ENCODE data around the gene SIVA1.
"Not testable (repeated sequence)": the region's sequence is repeated elsewhere in the genome, so short reads cannot be mapped to it uniquely, and the experiment has no call there.

Gene SIVA1

DNA sequence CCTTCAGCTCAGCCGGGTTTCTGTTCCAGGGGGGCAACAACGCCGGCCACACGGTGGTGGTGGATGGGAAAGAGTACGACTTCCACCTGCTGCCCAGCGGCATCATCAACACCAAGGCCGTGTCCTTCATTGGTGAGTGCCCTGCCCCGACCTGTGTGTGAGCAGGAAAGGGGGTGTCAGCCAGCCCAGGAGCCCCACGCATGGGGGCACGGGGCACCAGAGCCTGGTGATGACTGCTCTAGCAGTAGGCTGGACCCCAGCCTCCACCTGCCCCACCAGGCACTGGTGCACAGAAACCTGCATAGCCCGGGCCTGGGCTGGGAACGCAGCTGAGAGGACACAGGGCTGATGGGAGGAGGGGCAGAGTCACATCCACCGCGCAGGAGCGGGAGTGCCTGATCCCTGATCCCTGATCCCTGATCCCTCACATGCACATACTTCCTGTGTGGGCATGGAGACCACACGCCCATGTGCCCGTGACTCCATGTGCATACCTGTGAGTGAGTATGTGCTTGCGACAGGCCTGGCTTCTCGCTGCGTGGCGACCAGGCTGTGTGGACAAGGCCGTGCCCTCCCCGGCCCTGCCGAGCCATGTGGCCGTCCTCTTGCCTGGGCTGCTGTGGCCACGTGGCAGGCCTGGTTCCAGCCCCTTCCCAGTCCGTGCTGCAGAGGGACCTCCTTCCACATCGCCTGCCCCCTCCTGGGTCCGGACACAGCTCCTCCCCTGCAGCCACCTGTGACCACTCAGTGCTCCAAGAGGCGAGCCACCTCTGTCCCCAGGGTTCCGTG lies 17.8 kb upstream of the SIVA1 start:
- no peak for DNase-seq (ENCODE audit: low read depth)

DNA sequence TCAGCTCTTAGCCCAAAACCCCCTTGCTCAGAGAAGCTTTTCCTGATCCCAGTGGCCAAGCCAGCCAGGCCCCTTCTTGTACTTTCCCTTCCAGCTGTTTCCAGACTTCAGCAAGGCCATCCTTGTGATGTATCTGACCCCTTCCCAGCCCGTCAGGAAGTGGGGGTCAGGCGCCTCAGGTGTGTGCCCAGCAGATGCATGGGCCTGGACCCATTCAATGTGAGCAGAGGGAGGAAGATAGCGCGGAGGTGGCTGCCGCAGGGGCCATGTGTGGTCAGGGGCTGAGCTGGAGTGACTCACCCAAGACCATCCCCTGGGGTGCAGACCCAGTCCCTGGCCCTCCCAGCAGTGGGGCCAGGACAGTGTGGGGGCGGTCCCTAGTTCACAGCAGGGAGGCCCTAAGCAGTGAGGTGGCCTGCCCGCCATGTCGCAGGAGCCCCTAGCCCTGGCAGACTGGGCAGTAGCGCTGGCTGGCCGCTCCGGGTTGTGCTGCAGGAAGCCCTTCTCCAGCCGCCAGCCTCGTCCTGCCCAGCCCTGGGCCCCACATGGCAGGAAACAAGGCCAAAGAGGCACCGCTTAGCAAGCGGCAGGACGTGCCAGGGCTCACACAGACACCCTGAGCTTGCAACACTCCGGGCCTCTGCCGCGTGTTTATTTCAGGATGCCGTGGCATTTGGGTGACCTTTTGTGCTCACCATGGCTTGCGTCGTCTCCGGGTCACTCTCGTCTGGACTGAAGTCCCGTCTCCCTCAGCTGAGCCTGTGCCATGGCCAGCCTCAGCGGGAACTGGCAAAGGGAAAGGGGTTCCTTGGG lies 16.9 kb upstream of the SIVA1 start:
- no peak for DNase-seq (ENCODE audit: low read depth)

DNA sequence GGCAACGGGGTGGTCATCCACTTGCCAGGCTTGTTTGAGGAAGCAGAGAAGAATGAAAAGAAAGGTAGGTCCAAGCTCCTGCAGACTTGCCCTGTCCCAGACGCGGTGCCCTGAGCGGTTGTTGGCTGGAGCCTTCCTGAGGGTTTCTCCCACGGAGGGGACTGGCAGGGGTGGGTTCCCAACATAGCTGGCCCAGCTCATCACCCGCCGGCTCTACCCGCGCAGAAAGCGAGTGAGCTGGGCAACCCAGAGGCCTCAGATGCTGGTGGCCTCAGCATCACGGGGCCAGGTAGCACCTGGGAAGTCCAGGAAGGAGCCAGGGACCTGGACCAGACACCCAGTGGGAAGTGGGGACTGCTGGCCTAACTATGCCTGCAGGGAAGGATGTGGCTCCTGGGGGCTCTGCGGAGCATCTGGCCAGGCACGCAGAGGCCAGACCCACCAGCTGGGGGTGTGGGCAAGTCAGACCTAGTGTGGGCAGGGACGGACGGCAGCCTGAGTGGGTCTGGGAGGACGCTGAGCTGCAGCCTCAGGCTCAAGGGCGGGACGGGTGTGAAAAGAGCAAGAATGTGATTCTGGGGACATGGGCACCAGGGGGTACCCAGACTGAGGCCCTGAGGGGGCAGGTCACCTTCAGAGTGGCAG lies 14.4 kb upstream of the SIVA1 start:
- DNase-seq (ENCODE audit: low read depth), result no peak

DNA sequence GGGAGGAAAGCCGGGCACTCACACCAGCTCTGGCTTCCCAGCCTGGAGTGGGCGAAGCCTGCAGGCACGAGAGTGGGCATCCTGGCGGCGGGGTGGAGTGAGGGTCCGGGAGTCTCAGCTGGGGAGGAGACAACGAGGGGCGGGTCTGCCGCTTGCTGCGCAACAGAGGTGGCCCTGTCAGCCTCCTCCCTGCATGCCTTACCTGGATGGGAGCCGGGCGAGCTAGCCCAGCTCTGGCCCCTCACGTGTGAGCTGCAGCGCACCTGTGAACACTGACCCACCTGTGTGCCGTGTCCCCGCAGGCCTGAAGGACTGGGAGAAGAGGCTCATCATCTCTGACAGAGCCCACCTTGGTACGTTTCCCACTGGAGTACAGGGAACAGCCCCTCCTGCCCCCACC lies 13.9 kb upstream of the SIVA1 start:
- no peak for DNase-seq (ENCODE audit: low read depth)

DNA sequence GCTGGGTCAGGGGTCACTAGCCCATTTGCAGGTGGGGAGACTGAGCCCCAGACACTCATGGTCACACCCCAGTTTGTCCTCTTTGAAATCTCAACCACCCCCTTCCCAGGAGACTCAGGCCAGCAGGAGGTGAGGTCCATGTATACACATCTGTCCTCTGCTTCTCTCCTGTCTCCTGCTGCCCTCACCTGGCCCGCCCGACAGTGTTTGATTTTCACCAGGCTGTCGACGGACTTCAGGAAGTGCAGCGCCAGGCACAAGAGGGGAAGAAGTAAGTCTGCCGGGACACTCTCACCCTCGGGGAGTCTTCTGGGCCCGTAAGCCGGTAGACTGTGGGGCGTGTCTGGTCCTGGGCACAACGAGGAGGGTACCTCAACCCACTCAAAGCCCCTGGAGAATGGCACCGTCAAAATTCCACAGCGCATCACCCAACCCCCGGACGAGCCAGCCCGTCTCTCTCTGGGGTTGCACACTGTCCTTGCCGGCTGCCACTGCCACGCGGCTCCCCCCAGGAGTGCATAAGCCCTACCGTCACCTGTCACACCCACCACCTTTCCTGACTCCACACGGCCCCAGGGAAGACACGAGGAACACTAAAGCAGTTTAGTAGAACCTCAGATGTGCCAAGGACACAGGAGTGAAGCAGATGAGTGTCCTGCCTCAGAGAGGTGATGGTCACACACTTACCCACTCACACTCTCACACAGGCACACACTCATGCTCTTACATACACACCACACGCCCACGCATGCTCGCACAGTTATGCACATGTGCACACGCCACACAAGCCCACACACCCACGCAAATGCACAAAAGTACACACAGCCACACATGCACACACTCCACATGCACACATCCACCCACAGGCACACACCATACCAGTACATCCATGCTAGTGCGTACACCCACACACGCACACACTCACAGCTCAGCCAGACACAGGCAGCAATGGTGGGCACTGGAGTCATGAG lies 13.1 kb upstream of the SIVA1 start:
- DNase-seq (ENCODE audit: low read depth), result no peak

DNA sequence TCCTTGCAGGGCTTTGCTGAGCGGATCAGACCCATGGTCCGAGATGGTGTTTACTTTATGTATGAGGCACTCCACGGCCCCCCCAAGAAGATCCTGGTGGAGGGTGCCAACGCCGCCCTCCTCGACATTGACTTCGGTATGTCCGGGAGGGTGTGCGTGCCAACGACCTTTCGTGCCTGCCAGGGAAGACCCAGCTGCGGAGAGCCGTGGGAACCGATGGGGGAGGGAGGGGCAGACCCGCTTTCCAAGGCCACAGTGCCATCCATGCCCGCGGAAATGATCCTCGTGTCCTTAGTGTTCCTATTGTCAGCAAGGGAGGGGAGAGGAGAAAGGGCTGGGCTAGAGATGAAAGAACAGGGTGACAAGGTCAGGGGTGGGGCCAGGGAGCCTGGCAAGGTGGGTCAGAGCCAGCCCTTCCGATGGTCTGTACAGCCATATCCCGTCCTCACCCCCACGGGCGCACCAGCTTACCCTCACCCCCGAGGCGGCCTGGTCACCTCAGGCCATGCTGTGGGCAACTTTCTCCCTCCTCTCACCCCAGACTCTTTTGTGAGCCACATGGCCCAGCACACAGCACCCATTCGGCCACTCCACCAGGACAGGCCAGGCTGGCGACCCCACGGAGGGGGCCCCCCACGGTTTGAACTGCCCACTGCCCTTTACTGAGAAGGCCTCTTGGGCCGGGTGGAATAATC lies 11.7 kb upstream of the SIVA1 start:
- DNase-seq (ENCODE audit: low read depth), result no peak

DNA sequence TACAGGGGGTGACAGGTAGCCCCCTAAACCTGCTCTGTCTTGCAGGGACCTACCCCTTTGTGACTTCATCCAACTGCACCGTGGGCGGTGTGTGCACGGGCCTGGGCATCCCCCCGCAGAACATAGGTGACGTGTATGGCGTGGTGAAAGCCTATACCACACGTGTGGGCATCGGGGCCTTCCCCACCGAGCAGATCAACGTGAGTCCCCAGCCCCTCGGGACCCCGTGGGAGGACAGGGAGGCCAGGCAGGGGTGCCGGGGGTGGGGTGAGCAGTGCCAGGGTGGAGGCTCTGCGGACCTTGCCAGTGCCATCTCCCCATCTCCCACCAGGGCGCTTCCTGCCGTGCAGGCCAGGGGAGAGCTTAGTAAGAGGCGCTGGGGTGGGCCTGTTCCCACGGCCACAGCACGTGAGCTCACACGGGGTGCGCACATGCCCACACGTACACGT lies 11.1 kb upstream of the SIVA1 start:
- DNase-seq (ENCODE audit: low read depth), result no peak

DNA sequence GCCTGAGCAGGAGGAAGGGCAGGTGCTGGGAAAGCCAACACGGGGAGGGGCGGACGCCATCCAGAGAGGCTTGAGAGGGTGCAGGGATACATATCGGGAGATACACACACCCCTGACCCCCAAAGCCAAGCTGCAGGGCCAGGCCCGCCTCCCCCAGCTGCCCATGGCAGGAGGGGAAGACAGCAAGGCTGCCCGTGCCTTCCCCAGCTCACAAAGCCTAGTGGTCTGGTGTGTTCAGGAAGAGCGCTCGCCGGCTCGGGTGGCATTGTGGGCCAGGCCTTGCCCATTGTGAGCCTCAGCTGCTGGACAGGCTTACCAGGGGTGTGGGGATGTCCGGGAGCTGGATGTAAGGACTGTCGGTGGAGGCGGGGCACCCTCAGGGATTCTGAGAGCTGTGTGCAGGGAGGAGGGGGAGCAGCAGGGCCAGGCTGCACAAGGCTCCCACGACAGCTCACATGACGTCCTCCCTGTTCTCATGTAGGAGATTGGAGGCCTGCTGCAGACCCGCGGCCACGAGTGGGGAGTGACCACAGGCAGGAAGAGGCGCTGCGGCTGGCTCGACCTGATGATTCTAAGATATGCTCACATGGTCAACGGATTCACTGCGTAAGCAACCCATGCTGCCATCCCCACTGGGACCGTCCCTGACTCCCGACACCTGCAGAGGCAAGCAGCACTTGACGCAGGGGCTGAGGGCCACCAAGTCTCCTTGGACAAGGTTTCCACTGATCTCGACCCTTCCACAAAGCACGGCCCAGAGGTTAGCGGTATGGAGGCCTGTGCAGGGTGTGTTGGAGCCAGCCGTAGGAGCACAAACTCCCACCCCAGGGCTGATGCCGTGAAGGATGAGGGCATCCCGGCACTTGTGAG lies 10.1 kb upstream of the SIVA1 start:
- no peak for DNase-seq (ENCODE audit: low read depth)

DNA sequence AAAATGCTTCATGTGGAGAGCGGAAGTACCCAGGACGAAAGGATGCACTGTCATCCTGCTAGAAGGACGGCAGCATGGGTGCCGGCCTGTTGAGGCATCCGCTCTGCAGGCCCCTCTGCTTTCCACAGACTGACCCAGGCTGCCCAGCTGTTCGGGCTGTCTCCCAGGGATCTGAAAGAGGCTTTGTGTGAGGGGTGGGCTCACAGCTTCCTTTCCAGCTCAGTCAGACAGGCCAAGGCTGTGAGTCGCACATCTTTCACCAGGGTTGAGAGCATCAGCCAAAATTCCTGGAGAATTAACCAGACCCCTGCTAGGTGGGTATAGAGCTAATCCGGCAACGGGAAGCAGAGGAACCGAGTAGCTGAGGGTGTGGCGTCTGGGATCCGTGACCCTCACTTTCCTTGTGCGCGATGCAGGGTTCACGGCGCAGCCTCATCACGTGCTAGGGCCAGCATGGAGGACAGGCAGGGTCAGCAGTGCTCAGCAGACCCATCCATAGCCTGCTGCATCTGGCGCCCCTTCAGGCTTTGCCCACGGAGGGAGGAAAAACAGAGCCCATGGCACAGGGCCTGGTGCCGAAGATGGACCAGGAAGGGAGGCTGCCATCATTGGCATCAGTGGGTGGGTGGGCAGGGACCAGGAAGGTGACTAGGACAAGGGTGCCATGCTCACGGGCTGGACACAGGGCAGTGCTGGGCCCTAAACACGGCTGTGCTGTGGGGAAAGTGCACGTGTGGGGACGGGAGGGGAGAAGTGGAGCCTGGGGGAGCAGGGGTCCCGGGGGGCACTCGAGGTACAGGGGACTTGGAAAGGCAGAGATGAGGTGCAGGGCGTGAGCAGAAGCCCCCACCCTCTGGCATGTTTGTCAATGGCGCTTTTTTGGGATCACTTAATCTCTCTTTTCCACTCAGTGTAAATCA lies 9.2 kb upstream of the SIVA1 start:
- no peak for DNase-seq (ENCODE audit: low read depth)

DNA sequence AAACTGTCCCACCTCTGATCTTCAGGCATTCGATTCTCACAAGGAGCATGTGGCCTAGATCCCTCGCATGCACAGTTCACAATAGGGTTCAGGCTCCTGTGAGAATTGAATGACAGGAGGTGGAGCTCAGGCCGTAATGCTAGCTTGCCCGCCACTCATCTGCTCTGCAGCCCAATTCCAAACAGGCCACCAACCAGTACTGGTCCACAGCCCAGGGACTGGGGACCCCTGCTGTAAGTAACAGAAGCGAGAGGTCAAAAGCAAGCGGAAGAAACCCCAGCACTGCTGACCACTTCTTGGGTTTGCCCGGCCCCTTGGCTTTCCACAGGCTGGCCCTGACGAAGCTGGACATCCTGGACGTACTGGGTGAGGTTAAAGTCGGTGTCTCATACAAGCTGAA lies 8.5 kb upstream of the SIVA1 start:
- no peak for DNase-seq (ENCODE audit: low read depth)

DNA sequence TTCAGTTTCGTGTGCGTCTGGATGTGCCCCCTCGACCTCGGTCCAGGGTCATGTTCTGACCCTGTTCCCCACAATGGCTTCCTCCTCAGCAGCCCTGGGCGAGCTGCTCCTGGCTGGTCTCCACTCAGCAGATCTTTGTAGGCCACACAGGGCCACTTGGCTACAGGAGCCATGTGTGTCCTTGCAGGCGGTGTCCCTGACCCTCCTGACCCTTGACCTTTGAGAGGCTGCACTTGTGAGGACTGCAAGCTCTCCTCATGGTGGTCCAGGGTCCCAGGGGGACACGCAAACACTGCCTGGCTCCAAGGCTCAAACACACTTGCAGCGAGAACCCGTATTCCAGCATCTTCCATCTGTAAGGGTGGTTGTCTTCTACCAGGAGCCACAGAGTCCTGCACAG lies 7.5 kb upstream of the SIVA1 start:
- no peak for DNase-seq (ENCODE audit: low read depth)

DNA sequence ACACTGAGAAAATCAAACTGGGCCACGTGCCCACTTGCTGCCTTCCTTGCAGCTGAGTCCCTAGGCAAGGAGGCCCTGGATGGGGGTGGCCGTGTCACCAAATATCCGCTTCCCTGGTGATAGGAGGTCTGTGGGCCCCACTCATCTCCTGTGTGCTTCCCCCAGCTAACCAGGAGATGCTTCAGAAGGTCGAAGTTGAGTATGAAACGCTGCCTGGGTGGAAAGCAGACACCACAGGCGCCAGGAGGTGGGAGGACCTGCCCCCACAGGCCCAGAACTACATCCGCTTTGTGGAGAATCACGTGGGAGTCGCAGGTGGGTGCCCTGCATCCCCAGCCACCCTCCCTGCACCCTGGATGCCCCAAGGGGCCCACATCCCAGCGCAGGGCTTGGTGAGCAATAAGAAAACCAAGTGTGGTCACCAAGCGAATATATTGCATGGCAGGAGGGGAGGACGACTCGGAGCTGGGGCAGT lies 6.8 kb upstream of the SIVA1 start:
- DNase-seq (ENCODE audit: low read depth), result no peak

DNA sequence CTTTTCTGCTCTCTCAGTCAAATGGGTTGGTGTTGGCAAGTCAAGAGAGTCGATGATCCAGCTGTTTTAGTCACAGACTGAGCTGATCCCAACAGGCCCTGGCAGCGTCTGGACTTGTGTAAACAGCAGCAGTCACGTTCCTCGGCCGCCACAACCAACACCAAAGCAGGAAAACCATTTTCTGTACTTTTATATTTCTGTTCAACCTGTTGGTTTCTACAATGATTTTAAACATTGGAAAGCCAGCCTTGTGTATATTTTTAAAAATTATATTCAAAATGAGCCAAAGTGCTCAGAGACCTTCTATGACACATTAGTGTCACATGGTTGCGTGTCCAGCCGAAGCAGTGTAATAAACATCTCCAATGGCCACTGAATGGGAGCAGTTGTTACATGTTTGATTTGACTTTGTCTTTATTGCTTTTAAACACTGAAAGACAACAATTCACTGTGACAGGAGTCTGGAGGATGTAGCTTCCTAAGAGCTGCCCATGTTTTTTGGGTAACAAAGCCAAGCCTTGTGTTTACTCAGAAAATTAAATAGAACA lies 5.9 kb upstream of the SIVA1 start:
- no peak for DNase-seq (ENCODE audit: low read depth)

DNA sequence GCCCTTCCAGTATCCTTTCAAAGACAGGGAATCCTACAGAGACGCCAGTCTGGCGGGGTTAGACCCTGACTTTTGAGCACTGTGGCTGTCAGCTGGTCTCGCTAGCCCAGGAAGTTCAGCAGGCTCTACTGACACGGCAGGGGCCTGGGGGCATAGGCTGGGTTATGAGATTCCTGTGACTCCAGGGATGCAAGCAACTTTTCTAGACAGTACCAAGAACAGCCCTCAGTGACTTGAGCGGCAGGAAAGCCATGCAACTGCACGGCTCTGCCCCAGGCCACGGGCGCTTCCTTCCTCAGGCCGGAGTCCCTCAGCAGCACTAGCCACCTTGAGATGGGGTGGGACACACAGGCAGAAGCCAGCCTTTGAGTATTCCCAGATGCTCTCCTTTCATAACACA lies 5.1 kb upstream of the SIVA1 start:
- DNase-seq (ENCODE audit: low read depth), result no peak

DNA sequence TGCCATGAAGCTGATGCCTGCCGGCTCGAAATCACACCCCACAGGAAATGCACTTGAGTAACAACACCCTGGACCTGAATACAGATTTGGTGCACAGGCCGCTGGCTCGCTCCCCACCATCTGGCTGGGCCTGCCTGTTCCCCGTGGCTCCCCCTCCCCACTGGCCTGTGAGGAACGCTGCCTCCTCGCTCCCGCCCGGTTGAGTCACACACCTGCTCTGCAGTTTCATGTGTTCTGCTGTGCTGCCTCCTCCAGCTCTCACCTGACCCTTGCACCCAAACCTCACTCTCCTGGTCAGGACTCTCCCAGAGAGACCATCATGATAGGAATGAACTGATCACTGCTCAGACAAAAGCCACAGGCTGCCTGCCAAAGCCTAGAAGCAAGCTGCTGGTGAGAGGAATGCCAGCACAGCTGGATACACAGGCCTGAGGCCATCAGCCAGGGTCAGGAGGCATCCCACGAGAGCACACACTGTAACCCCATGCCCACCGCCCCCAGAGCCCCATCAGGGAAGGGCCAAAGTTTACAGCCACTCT lies 3.8 kb upstream of the SIVA1 start:
- DNase-seq (ENCODE audit: low read depth), result no peak

DNA sequence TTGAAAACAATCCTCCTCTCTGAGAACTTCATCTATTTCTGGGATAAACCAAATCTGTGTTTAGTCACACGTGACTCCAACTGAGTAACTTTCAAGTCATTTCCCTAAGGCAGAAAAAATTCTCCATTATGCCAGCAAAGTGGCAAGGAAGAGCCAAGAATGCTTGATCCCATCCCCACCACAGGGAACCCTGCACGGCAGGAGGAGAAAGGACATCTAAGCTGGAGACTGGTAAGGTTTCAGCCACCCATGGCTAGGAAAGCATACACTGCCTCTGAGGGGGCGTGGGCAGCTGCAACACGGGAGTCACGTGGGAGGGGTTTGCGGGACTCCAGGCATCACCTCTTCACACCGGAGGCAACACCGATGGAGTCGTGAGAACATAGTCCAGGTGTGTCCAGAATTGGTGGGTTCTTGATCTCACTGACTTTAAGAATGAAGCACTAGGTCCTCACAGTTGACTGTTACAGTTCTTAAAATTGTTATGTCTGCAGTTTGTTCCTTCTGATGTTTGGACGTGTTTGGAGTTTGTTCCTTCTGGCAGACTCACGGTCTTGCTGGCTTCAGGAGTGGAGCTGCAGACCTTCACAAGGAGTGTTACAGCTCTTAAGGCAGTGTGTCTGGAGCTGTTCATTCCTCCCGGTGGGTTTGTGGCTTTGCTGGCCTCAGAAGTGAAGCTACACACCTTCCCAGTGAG lies 2.7 kb upstream of the SIVA1 start:
- DNase-seq (ENCODE audit: low read depth), result no peak

DNA sequence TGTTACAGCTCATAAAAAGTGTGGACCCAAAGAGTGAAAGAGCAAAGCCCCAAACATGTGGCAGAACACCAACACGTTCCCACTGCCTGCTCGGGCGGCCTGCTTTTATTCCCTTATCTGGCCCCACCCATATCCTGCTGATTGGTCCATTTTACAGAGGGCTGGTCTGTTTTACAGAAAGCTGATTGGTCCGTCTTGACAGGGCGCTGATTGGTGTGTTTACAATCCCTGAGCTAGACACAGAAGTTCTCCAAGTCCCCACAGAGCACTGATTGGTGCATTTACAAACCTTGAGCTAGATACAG lies 2.2 kb upstream of the SIVA1 start:
- not testable (repeated sequence) for DNase-seq (ENCODE audit: low read depth)

All from non-pigmented ciliary epithelial cell (primary cell).